Frontal cortex (tissue), 4 donors: ENCODE measurements around the gene LRSAM1. TPM values are rescaled to one million over a fixed set of nuclear protein-coding genes. Genes with fewer than 3 reads are reported as not detected.
"Not testable (repeated sequence)": the region's sequence is repeated elsewhere in the genome, so short reads cannot be mapped to it uniquely, and the experiment has no call there.

ENCODE experiments used
- DNase-seq, 2 donors: peaks; one replicate each; pipeline ENCODE4 v3.0.0; 2012; ENCODE audit warnings: low spot score in 2 of 2
- FAIRE-seq: peaks from 2 replicates; lab custom pipeline; 2012; peaks lifted over from hg19 to GRCh38; lab: Jason Lieb, UNC
- total RNA-seq: library from RNA; depleted of rRNA; stranded (reverse); fragments of >200 nt; gene quantifications from one replicate; pipeline ENCODE4 v1.2.3, GENCODE V29; 2014
- donor health status: control.
- donor health status: control.
- donor health status: control.

Gene LRSAM1
- total RNA-seq, 1 donor from 2014 or later, result 23.6 TPM

GRCh38 chr9:127451858-127452656 is 747 bp downstream of the LRSAM1 start:
- DNase-seq (peak in 1 of 2 donors; percentile 61), FAIRE-seq (no peak)

- FAIRE-seq, result no peak
- DNase-seq, result no peak
Measured at GRCh38 chr9:127452691-127453090, 1.4 kb downstream of the LRSAM1 start.

DNA sequence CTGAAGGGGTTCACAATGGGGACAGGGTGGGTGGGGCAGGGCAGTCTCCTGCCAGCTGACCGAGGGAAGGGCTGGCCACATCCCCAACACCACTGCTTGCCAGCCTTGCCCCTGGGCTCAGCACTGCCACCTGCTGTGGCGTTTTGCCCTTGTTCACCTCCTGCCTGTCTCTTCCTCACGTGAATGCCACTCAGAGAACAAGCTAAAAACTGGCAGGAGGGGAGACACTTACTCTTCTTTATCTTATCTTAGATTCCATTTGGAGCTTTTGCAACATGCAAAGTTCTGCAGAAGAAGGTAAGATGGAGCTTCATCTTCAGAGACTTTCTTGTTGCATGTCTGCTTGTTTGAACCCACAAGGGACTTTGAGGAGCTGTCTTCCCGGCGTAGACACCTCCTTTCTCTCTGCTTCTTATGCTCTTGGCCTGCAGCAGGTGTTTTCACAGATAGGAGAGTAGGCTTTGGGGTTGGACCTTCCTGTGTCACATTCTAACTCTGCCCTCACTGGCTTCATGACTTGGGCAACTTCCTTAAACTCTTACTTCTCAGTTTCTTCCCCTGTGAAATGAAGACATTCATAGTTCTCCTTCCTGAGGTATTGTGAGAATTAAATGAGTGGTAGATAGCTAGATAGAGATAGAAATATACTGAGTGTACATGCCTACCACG is 4.1 kb downstream of the LRSAM1 start:
- DNase-seq (no peak), FAIRE-seq (no peak)

GRCh38 chr9:127457191-127457878 is 6.0 kb downstream of the LRSAM1 start:
- FAIRE-seq (no peak), DNase-seq (no peak)

DNA sequence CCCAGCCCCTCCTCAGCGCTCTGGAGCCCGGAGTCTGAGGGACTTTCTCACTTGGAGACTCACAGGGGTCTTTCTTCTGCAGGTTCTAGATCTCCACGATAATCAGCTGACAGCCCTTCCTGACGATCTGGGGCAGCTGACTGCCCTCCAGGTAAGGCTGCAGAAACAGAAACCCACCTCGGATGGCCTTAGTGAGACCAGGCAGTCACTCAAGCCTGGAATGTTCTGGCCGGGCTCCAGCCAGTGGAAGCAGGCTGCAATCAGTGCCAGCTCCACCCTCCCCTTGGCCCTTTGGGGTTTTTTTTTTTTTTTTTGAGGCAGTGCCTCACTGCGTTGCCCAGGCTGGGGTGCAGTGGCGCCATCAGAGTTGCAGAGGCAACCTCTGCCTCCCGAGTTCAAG is 7.6 kb downstream of the LRSAM1 start:
- no peak for DNase-seq
- FAIRE-seq, result no peak

DNA sequence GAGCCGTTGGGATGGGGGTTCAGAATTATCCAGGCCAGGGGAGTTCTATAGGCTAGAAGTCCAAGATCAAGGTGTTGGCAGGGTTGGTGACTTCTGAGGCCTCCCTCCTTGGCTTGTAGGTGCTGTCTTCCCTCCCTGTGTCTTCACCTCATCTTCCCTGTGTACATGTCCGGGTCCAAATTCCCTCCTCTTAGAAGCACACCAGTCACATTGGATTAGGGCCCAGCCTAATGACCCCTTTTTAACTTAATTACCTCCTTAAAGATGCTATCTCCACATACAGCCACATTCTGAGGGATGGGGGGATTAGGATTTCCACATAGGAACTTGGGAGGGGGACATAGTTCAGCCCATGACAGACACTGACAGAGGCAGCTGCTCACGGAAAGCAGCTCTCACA is 12.1 kb downstream of the LRSAM1 start:
- FAIRE-seq (no peak), DNase-seq (no peak)

- FAIRE-seq, result no peak
- no peak for DNase-seq
Measured at GRCh38 chr9:127463911-127464310, 12.6 kb downstream of the LRSAM1 start.

DNA sequence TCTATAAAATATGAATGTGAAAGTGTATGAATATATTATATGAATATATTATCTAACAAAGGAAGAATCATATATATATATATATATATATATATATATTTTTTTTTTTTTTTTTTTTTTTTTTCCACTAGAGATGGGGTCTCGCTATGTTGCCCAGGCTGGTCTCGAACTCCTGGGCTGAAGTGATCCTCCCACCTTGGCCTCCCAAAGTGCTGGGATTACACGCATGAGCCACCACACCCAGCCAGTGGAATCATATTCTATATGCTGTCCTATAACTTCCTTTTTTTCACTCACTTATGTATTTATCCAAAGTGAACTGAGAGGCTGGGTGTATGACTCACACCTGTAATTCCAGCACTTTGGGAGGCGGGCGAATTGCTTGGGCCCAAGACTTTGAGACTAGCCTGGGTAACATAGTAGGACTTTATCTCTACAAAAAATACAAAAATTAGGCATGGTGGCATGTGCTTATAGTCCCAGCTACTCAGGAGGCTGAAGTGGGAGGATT is 15.2 kb downstream of the LRSAM1 start:
- not testable (repeated sequence) for FAIRE-seq

GRCh38 chr9:127467621-127468020 is 16.3 kb downstream of the LRSAM1 start:
- FAIRE-seq (no peak), DNase-seq (no peak)

More for the DNA sequence above, 15.2 kb downstream of the LRSAM1 start:
- not testable (repeated sequence) for DNase-seq

DNA sequence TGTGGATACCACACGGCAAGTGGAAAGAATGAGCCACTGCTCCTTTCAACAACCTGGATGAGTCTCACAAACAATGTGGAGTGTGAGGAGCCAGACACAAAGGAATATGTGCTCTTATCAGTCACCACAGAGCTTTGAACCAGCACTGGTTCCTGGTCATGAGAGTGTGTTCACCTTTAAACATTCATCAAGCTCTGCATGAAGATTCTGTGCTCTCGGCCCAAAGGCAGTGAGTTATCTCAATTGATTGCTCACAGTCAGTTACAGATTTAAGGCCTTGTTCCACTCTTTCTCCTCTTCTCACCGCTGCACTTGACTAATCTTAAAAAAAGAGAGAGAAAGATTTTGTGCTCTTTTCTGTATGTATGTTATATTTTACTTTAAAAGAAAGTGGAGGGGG is 19.4 kb downstream of the LRSAM1 start:
- FAIRE-seq, result no peak
- no peak for DNase-seq

DNA sequence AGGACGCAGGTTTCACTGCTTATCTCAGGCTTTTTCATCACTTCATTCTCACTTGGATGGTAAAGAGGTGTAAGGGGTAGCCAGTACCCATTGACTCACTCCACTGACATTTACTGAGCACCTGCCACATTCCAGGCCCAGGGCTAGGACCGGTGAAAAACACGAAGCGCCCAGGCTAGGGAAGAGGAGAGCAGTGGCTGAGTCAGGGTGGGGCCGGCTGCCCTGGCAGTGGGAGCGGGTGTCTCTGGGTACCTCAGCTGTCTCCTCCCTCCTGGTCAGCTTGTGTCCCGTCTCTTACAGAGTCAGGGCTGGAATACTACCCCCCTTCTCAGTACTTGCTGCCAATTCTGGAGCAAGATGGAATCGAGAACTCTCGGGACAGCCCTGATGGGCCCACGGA is 22.2 kb downstream of the LRSAM1 start:
- no peak for FAIRE-seq
- DNase-seq, result no peak

- no peak for FAIRE-seq
- DNase-seq, result no peak
Measured at GRCh38 chr9:127473932-127474331, 22.6 kb downstream of the LRSAM1 start.

GRCh38 chr9:127474592-127474991 is 23.3 kb downstream of the LRSAM1 start:
- DNase-seq, result no peak
- no peak for FAIRE-seq

- DNase-seq (no peak), FAIRE-seq (no peak)
Measured at GRCh38 chr9:127479507-127480081, 28.3 kb downstream of the LRSAM1 start.

DNA sequence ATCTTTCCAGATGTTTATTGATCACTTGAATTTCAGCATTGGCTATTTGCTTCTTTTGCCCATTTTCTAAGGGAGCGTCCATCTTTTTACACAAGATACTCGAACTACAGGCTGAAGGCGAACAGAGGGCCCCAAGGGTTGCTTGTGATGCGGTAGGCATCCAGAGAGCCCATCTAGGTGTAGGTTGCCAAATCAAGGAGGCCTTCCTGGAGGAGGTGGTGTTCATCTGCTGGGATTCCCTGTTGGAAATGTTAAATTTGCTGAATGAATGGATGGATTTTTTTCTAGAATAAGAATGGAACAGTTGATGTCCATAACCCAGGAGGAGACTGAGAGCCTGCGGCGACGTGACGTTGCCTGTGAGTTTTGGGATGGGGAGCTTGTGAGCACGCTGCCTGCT is 31.4 kb downstream of the LRSAM1 start:
- DNase-seq (no peak), FAIRE-seq (no peak)

GRCh38 chr9:127485995-127486394 is 34.7 kb downstream of the LRSAM1 start:
- FAIRE-seq (no peak), DNase-seq (no peak)

GRCh38 chr9:127488946-127489345 is 37.6 kb downstream of the LRSAM1 start:
- no peak for FAIRE-seq
- no peak for DNase-seq

DNA sequence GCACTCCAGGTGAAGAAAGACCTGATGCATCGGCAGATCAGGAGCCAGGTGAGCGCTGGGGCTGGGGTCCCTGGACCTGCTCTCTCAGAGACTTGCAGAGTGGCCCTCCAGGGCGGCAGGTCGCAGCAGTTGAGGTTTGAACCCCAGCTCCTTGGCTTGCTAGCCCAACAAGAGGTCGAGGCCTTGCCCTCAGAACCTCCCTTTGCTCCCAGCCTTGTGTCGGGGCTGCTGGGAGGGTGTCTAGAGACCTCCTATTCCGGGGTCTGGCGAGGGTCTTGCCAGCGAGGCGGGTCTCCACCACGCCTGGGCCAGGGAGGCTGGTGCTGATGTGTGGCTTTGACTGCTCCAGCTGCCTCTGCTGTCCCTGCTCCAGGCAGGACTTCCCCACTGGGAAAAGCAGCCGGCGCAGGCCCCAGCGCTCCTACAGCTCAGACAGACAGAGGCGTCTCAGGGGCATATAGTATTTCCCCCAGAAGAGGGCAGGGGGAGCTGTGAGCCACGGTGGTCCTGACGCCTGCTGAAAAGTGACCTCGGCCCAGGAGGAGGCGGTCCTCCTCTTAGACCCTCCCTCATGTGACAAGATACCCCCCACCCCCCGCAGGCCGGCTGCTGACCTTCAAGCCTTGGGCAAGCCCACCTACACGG is 38.3 kb downstream of the LRSAM1 start:
- DNase-seq, result no peak
- FAIRE-seq, result no peak

DNA sequence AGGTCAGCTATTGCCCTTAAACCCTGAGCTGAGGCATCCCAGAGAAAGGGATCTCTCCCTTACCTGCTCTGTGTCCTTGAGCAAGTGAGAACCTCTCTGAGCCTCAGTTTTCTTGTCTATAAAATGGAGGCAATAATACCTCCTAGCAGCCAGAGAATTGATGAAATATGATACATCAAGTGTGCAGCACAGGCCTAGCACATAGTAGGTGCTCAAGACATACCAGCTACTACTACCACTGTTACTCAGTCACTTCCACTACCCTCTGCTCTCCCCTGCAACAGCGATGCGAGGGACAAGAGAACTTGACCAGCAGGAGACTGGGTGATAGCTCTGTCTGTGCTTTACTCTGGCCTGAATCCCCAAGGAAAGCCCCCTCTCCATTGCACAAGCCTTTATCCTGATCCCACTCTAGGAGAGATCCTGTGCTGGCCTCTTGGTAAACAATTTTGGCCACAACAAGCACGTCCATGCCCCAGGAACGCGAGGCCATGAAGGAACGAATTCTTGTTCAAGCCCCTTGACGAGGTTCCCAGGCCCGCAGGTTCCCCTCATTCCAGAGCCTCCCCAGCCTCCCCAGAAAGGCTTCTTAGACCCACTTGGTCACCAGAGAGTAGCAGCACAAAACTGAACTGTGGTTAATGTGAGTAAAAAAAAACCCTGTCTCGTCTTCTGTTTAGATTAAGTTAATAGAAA is 39.4 kb downstream of the LRSAM1 start:
- FAIRE-seq, result no peak

More for the DNA sequence above, 39.4 kb downstream of the LRSAM1 start:
- no peak for DNase-seq
